ENCODE results near the gene SORCS2. TPM values are rescaled to one million over a fixed set of nuclear protein-coding genes. Genes with fewer than 3 reads are reported as not detected.

Gene SORCS2
- total and polyA plus RNA-seq, 2 donors, result 2.2 to 2.7 TPM

DNA sequence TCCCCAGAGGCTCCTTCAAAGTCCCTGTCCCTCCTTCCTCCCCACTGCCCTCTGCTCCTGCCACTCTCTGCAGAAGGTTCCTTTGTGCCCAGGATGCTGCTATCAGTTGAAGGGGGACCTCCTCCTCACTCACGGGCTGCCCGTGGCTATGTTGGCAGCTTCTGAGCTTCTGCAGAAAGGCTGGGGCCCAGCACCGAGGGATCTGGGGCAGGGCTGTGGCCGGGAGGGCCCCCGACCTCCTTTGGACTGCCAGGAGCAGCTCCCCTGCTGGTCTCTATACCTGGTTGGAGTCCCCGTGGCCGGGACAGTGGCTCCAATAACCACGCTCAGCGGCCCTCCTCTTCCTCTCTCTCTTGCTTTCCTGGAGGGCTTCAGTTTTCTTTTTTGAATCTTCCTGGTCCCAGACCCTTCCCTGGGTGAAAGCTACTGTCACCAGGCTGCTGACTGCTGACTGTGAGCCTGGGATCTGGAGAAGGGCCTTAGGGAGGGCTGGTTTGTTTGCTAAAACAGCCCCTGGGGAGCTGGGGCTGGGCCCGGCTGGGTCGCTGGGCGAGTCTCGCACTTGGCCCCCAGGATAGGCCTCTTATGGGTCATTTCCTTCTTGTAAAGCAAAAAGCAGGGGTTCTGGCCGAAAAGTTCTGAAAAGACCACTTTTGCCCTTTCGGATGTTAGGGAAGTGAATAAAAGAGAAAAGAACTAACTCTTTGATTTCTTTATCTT is 46.9 kb downstream of the SORCS2 start:
- no peak for DNase-seq (ENCODE audit: low read depth in 6 of 9, low spot score in 9 of 9)

DNA sequence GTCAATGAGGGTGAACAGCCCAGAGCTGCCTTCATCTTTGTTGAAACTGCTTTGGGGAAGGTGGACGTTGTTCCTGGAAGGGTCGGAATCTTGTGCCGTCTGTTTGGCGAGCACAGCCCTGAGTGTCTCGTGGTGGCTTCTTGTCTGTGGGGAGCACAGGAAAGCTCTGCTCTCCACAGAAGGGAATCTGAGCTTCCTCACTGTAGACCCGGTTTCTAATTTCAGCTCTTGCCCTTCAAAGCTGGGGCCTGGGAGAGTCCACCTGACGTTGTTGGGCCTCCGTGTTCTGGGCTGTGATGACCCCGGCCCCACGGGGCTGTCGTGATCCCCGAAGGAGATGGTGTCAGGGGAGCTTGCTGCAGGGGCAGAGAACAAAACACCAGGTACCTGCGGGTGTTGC is 47.5 kb downstream of the SORCS2 start:
- peaks cover 0 to 6% of the 10 kb centered on the region in 2 donors for H3K9me3 ChIP-seq (ENCODE audit: control insufficient read depth in 2 of 2, insufficient read depth in 1 of 2, low read length in 1 of 2)
- H3K4me3 ChIP-seq (ENCODE audit: low read length in 2 of 2), result no peak overlapping the region
- H3K27me3 ChIP-seq (ENCODE audit: control insufficient read depth in 2 of 2, insufficient read depth in 1 of 2, low read length in 1 of 2), result no peaks in the 10 kb centered on the region
- no peak overlapping the region for H3K27ac ChIP-seq (ENCODE audit: low read depth in 1 of 2, low read length in 1 of 2)
- 71% methylated on average over 13 of the region's 13 CpGs for WGBS
- no peaks in the 10 kb centered on the region for H3K36me3 ChIP-seq (ENCODE audit: control insufficient read depth in 2 of 2, insufficient read depth in 2 of 2, low read length in 1 of 2)
- no peak for DNase-seq (ENCODE audit: low read depth in 6 of 9, low spot score in 9 of 9)
- no peaks in the 10 kb centered on the region for H3K4me1 ChIP-seq (ENCODE audit: control insufficient read depth in 2 of 2, insufficient read depth in 2 of 2, low read length in 2 of 2)

More for the DNA sequence above, 46.9 kb downstream of the SORCS2 start:
- no peaks in the 10 kb centered on the region for H3K36me3 ChIP-seq (ENCODE audit: control insufficient read depth in 2 of 2, insufficient read depth in 2 of 2, low read length in 1 of 2)
- 88% methylated on average over 15 of the region's 15 CpGs for WGBS
- H3K27me3 ChIP-seq (ENCODE audit: control insufficient read depth in 2 of 2, insufficient read depth in 1 of 2, low read length in 1 of 2), result no peaks in the 10 kb centered on the region
- H3K27ac ChIP-seq (ENCODE audit: low read depth in 1 of 2, low read length in 1 of 2), result no peak overlapping the region
- H3K9me3 ChIP-seq (ENCODE audit: control insufficient read depth in 2 of 2, insufficient read depth in 1 of 2, low read length in 1 of 2), result peaks cover 0 to 6% of the 10 kb centered on the region in 2 donors
- H3K4me1 ChIP-seq (ENCODE audit: control insufficient read depth in 2 of 2, insufficient read depth in 2 of 2, low read length in 2 of 2), result no peaks in the 10 kb centered on the region
- H3K4me3 ChIP-seq (ENCODE audit: low read length in 2 of 2), result no peak overlapping the region

DNA sequence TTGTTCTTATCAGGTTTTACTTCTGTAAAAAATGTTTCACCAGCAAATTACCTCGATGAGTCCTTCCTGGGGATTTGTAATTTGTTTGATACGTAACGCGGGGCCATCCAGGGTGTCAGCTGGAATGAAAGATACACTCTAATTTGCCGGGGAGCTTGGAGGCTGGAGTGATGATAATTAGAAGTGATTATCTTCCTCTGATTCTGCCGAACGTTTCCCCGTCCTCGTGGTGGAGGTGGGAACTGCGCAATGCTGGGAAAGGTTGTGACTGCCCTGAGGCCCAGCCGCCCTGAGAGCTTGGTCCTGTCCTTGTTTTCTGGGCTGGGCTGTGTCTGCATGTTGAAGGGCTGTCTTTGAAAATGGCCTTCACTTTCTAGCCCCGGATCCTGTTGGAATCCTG is 48.0 kb downstream of the SORCS2 start:
- H3K27me3 ChIP-seq (ENCODE audit: control insufficient read depth in 2 of 2, insufficient read depth in 1 of 2, low read length in 1 of 2), result no peaks in the 10 kb centered on the region
- H3K4me3 ChIP-seq (ENCODE audit: low read length in 2 of 2), result no peak overlapping the region
- H3K27ac ChIP-seq (ENCODE audit: low read depth in 1 of 2, low read length in 1 of 2), result no peak overlapping the region
- H3K36me3 ChIP-seq (ENCODE audit: control insufficient read depth in 2 of 2, insufficient read depth in 2 of 2, low read length in 1 of 2), result no peaks in the 10 kb centered on the region
- 72% methylated on average over 12 of the region's 12 CpGs for WGBS
- DNase-seq (ENCODE audit: low read depth in 6 of 9, low spot score in 9 of 9), result no peak
- peaks cover 0 to 6% of the 10 kb centered on the region in 2 donors for H3K9me3 ChIP-seq (ENCODE audit: control insufficient read depth in 2 of 2, insufficient read depth in 1 of 2, low read length in 1 of 2)
- no peaks in the 10 kb centered on the region for H3K4me1 ChIP-seq (ENCODE audit: control insufficient read depth in 2 of 2, insufficient read depth in 2 of 2, low read length in 2 of 2)

DNA sequence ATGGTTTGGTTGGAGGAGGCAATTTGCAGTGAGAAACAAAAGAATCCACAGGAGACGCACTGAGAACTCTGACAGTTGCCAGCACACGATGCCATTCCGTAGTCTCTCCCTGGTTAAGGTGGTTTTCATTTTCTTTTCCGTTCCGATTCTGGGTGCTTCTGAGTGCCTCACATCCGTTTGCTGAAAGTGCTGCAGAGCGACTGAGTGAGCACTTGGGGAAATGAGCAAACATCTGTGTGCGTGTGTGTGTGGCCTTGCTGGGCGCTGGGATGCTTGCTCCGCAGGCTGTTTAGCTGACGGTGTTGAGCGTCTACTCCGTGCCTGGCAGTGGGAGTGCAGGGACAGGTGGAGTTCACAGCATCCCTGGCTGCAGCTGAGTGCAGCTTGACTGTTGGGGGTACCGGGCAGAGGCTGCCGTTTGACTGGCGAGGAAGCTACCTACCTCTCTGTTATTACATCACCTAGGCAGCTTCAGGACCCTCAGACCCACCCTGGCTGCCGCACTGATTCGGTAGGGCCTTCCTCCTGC is 49.3 kb downstream of the SORCS2 start:
- no peaks in the 10 kb centered on the region for H3K27me3 ChIP-seq (ENCODE audit: control insufficient read depth in 2 of 2, insufficient read depth in 1 of 2, low read length in 1 of 2)
- no peaks in the 10 kb centered on the region for H3K4me1 ChIP-seq (ENCODE audit: control insufficient read depth in 2 of 2, insufficient read depth in 2 of 2, low read length in 2 of 2)
- DNase-seq (ENCODE audit: low read depth in 6 of 9, low spot score in 9 of 9), result no peak
- no peak overlapping the region for H3K27ac ChIP-seq (ENCODE audit: low read depth in 1 of 2, low read length in 1 of 2)
- no peak overlapping the region for H3K4me3 ChIP-seq (ENCODE audit: low read length in 2 of 2)
- 94% methylated on average over 18 of the region's 18 CpGs for WGBS
- H3K36me3 ChIP-seq (ENCODE audit: control insufficient read depth in 2 of 2, insufficient read depth in 2 of 2, low read length in 1 of 2), result no peaks in the 10 kb centered on the region
- peaks cover 0 to 6% of the 10 kb centered on the region in 2 donors for H3K9me3 ChIP-seq (ENCODE audit: control insufficient read depth in 2 of 2, insufficient read depth in 1 of 2, low read length in 1 of 2)

DNA sequence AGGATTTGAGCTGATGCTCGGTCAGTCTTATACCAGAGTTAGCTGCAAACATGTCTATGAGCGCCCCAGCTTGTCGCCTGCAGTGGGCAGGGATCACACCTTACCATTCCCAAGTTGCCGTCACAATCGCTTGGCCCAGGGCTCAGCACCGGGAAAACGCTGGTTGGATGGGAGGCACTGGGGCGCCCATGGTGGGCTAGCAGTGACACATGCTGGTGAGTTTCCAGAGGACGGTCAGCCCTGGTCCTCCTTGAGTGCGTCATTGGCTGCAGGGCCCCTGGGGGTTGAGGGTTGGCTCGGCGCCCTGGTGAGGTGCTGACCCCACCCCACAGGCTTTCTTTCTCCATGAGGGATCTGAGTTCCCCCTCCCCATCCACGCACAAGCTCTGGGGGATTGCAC is 50.4 kb downstream of the SORCS2 start:
- Histone ChIP-seq H3K36me3 (ENCODE audit: control insufficient read depth in 2 of 2, insufficient read depth in 2 of 2, low read length in 1 of 2) (no peaks in the 10 kb centered on the region), H3K27ac (ENCODE audit: low read depth in 1 of 2, low read length in 1 of 2) (no peak overlapping the region), H3K27me3 (ENCODE audit: control insufficient read depth in 2 of 2, insufficient read depth in 1 of 2, low read length in 1 of 2) (no peaks in the 10 kb centered on the region), H3K4me3 (ENCODE audit: low read length in 2 of 2) (no peak overlapping the region), H3K9me3 (ENCODE audit: control insufficient read depth in 2 of 2, insufficient read depth in 1 of 2, low read length in 1 of 2) (peaks cover 0 to 6% of the 10 kb centered on the region in 2 donors), H3K4me1 (ENCODE audit: control insufficient read depth in 2 of 2, insufficient read depth in 2 of 2, low read length in 2 of 2) (no peaks in the 10 kb centered on the region)
- WGBS, result 81% methylated on average over 13 of the region's 13 CpGs
- DNase-seq (ENCODE audit: low read depth in 6 of 9, low spot score in 9 of 9), result no peak

DNA sequence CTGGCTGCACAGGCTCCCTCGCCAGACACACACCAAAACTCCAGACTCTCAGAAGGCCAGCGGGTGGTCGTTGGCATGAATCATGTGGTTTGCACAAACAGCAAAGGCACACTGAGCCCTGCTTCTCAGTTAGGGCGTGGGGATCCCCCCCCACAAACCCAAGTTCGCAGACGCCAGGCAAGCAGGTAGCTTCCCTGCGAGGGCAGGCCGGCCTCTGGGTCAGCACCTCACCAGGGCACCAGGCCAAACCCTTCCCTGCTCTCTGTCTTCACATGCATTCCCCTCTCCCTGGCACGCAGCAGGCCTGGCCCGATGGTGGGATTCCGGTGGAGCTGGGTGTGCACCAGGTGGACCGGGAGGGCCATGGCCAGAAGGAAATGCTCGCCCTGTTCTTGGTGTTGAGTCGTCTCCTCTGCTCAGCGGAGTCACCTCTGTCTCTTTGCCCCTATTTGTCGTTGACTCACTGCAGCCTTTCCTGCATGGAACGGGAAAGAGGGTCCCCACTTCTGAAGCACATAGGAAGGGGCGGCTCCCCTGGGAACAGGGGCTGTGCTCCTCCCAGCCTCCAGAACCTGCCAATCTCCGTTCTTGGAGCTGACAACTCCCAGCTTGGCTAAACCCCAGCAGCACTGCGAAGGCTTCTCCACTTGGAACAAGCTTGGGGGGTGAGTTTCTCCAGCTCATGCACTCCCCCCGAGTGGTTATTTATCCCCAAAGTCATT is 51.4 kb downstream of the SORCS2 start:
- no peaks in the 10 kb centered on the region for H3K9me3 ChIP-seq (ENCODE audit: control insufficient read depth in 2 of 2, insufficient read depth in 1 of 2, low read length in 1 of 2)
- no peaks in the 10 kb centered on the region for H3K36me3 ChIP-seq (ENCODE audit: control insufficient read depth in 2 of 2, insufficient read depth in 2 of 2, low read length in 1 of 2)
- H3K4me1 ChIP-seq (ENCODE audit: control insufficient read depth in 2 of 2, insufficient read depth in 2 of 2, low read length in 2 of 2), result no peaks in the 10 kb centered on the region
- WGBS, result 86% methylated on average over 21 of the region's 21 CpGs
- no peak for DNase-seq (ENCODE audit: low read depth in 6 of 9, low spot score in 9 of 9)
- H3K27ac ChIP-seq (ENCODE audit: low read depth in 1 of 2, low read length in 1 of 2), result no peak overlapping the region
- no peaks in the 10 kb centered on the region for H3K27me3 ChIP-seq (ENCODE audit: control insufficient read depth in 2 of 2, insufficient read depth in 1 of 2, low read length in 1 of 2)
- no peak overlapping the region for H3K4me3 ChIP-seq (ENCODE audit: low read length in 2 of 2)

DNA sequence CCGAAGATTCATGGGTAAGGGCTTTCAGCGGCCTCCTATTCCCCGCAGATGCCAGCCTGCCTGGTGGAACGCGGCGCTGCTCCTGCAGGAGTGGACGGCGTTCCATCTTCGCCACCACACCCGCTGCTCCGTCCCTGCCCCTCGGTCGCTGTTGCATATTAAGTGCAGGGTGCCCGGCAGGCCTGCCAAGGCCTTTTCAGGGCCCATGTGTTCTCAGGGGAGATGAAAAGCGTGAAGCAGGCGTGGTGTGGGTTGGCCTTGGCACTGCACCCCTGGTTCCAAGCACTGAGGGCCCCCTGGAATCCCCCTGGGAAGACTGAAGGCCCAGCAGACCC is 52.0 kb downstream of the SORCS2 start:
- Histone ChIP-seq H3K4me3 (ENCODE audit: low read length in 2 of 2) (no peak overlapping the region), H3K9me3 (ENCODE audit: control insufficient read depth in 2 of 2, insufficient read depth in 1 of 2, low read length in 1 of 2) (no peaks in the 10 kb centered on the region), H3K36me3 (ENCODE audit: control insufficient read depth in 2 of 2, insufficient read depth in 2 of 2, low read length in 1 of 2) (no peaks in the 10 kb centered on the region), H3K27ac (ENCODE audit: low read depth in 1 of 2, low read length in 1 of 2) (no peak overlapping the region), H3K4me1 (ENCODE audit: control insufficient read depth in 2 of 2, insufficient read depth in 2 of 2, low read length in 2 of 2) (no peaks in the 10 kb centered on the region), H3K27me3 (ENCODE audit: control insufficient read depth in 2 of 2, insufficient read depth in 1 of 2, low read length in 1 of 2) (no peaks in the 10 kb centered on the region)
- DNase-seq (ENCODE audit: low read depth in 6 of 9, low spot score in 9 of 9), result no peak
- 89% methylated on average over 16 of the region's 16 CpGs for whole genome bisulfite sequencing

DNA sequence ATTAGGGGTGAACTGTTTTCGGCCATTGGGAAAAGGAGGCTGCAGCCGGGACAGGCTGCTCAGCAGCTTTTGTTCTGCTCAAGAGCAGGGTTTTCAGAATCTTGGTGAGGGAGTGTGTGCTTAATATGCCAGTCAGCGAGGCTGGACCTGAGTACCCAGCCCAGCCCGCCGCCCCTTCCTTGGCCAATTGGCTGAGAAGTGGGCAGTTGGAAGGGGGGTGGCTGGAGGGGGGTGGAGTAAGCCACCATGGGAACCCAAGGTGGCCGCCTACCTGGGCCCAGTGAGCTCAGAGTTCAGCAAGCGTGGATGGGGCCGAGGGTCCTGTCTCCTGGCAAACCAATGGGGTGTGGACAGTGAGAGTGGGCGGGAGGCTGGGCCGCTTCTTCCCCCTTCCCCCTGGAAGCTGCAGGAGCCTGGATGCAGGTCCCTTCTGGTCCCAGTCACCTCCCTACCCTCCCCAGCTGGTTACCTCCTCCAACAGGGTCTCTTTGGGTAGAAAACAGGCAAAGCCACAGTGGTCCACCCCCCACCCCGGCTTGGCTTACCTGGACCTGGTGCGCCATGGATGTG is 52.5 kb downstream of the SORCS2 start:
- DNase-seq (ENCODE audit: low read depth in 6 of 9, low spot score in 9 of 9), result no peak
- Histone ChIP-seq H3K36me3 (ENCODE audit: control insufficient read depth in 2 of 2, insufficient read depth in 2 of 2, low read length in 1 of 2) (no peaks in the 10 kb centered on the region), H3K9me3 (ENCODE audit: control insufficient read depth in 2 of 2, insufficient read depth in 1 of 2, low read length in 1 of 2) (no peaks in the 10 kb centered on the region), H3K27me3 (ENCODE audit: control insufficient read depth in 2 of 2, insufficient read depth in 1 of 2, low read length in 1 of 2) (no peaks in the 10 kb centered on the region), H3K4me3 (ENCODE audit: low read length in 2 of 2) (no peak overlapping the region), H3K4me1 (ENCODE audit: control insufficient read depth in 2 of 2, insufficient read depth in 2 of 2, low read length in 2 of 2) (no peaks in the 10 kb centered on the region), H3K27ac (ENCODE audit: low read depth in 1 of 2, low read length in 1 of 2) (no peak overlapping the region)
- 84% methylated on average over 12 of the region's 12 CpGs for WGBS

DNA sequence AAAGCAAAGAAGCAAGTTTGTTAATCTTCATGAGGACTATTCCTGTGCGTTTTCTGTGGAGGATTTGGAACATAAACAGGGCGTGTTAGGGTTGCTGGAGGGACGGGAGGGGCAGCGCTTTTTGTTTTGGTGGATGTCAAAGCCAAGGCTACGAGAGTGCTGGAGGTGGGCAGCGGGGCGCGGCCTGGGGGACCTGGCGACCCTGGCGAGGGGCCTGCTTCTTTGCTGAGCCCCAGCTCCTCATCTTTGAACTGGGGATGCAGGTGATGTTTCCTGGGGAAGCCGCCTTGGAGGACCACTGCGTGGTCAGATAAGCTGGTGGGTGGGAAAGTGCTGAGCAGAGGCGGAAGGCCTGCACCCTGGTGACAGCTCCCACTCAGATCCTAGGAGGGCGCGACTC is 55.2 kb downstream of the SORCS2 start:
- Histone ChIP-seq H3K27me3 (ENCODE audit: control insufficient read depth in 2 of 2, insufficient read depth in 1 of 2, low read length in 1 of 2) (no peaks in the 10 kb centered on the region), H3K36me3 (ENCODE audit: control insufficient read depth in 2 of 2, insufficient read depth in 2 of 2, low read length in 1 of 2) (no peaks in the 10 kb centered on the region), H3K27ac (ENCODE audit: low read depth in 1 of 2, low read length in 1 of 2) (no peak overlapping the region), H3K4me3 (ENCODE audit: low read length in 2 of 2) (no peak overlapping the region), H3K9me3 (ENCODE audit: control insufficient read depth in 2 of 2, insufficient read depth in 1 of 2, low read length in 1 of 2) (no peaks in the 10 kb centered on the region), H3K4me1 (ENCODE audit: control insufficient read depth in 2 of 2, insufficient read depth in 2 of 2, low read length in 2 of 2) (no peaks in the 10 kb centered on the region)
- DNase-seq (ENCODE audit: low read depth in 6 of 9, low spot score in 9 of 9), result no peak
- 90% methylated on average over 15 of the region's 15 CpGs for WGBS

Data from thymus (tissue), 11 donors.